GM08714 (cell line): ENCODE measurements around the gene SORCS2.

Experiments used
- H3K4me3 ChIP-seq: fragments of 200-500 bp; sonication (Bioruptor generic); 2 replicates; pipeline ENCODE4 v1.5.1; 2014; ENCODE audit warnings: mild to moderate bottlenecking, low read length, inconsistent platforms
- ZNF274 ChIP-seq: IDR thresholded peaks from 2 replicates; pipeline ENCODE4 v1.6.1; 2012; ENCODE audit warnings: mild to moderate bottlenecking, low read depth, low read length

The SORCS2 gene

GRCh38 chr4:7627251-7628250 lies 435.2 kb downstream of the SORCS2 start:
- H3K4me3 ChIP-seq, result no peak overlapping the region
- TF ChIP-seq ZNF274, result no peak

GRCh38 chr4:7628432-7628831 lies 436.1 kb downstream of the SORCS2 start:
- TF ChIP-seq ZNF274, result no peak
- no peak overlapping the region for H3K4me3 ChIP-seq

GRCh38 chr4:7629501-7630254 lies 437.3 kb downstream of the SORCS2 start:
- H3K4me3 ChIP-seq, result no peak overlapping the region
- TF ChIP-seq ZNF274, result no peak

- TF ChIP-seq ZNF274, result no peak
- H3K4me3 ChIP-seq, result no peak overlapping the region
Observed at GRCh38 chr4:7630568-7631287, 438.4 kb downstream of the SORCS2 start.

GRCh38 chr4:7631288-7632014 lies 439.1 kb downstream of the SORCS2 start:
- no peak for TF ChIP-seq ZNF274
- no peak overlapping the region for H3K4me3 ChIP-seq

- no peak for TF ChIP-seq ZNF274
- no peak overlapping the region for H3K4me3 ChIP-seq
Observed at GRCh38 chr4:7632341-7632740, 440.0 kb downstream of the SORCS2 start.

GRCh38 chr4:7632971-7633370 lies 440.6 kb downstream of the SORCS2 start:
- TF ChIP-seq ZNF274, result no peak
- H3K4me3 ChIP-seq, result no peak overlapping the region

- TF ChIP-seq ZNF274, result no peak
- no peak overlapping the region for H3K4me3 ChIP-seq
Observed at GRCh38 chr4:7634661-7635251, 442.4 kb downstream of the SORCS2 start.

GRCh38 chr4:7635445-7636239 lies 443.3 kb downstream of the SORCS2 start:
- H3K4me3 ChIP-seq, result no peak overlapping the region

GRCh38 chr4:7636240-7636508 lies 443.8 kb downstream of the SORCS2 start:
- no peak overlapping the region for H3K4me3 ChIP-seq
- no peak for TF ChIP-seq ZNF274

More at GRCh38 chr4:7635445-7636239, 443.3 kb downstream of the SORCS2 start:
- TF ChIP-seq ZNF274, result no peak

GRCh38 chr4:7637139-7637538 lies 444.8 kb downstream of the SORCS2 start:
- TF ChIP-seq ZNF274, result no peak
- no peak overlapping the region for H3K4me3 ChIP-seq

GRCh38 chr4:7637971-7638370 lies 445.6 kb downstream of the SORCS2 start:
- no peak for TF ChIP-seq ZNF274
- no peak overlapping the region for H3K4me3 ChIP-seq

- no peak overlapping the region for H3K4me3 ChIP-seq
- no peak for TF ChIP-seq ZNF274
Observed at GRCh38 chr4:7638489-7638888, 446.2 kb downstream of the SORCS2 start.
